Measurements from ENCODE around the gene HEXIM1. TPM values are rescaled to one million over a fixed set of nuclear protein-coding genes. Genes with fewer than 3 reads are reported as not detected.

The HEXIM1 gene
- total RNA-seq, 1 donor from 2014 or later: 22.6 TPM

DNA sequence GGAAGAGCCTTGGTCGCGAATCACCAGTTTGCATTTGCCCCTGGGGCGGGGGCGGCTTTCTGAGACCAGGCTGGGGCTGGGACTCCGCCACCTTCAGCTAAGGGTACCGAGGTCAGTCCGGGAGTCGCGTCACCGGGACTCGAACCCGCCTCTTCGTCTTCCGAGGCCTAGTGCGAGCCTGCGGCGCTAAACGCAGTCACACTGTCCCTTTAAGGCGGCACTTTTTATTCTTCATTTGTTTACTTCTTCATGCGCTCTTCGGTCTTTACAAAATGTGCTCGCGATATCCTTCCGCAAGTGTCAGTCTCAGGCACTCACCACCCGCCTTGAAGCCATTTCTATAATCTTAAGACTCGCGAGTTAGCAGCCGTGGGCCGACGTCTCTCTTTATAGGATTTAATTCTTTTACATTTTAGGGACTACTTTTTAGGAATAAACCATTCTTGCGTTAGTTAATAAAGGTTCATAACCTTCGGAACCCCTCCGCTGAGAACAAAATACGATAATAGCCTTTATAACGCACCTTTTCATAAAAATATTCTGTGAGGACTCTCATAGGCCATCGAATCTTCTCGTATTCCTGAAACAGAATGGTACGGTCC is 593 bp upstream of the HEXIM1 start:
- TF ChIP-seq, protein P1, sequence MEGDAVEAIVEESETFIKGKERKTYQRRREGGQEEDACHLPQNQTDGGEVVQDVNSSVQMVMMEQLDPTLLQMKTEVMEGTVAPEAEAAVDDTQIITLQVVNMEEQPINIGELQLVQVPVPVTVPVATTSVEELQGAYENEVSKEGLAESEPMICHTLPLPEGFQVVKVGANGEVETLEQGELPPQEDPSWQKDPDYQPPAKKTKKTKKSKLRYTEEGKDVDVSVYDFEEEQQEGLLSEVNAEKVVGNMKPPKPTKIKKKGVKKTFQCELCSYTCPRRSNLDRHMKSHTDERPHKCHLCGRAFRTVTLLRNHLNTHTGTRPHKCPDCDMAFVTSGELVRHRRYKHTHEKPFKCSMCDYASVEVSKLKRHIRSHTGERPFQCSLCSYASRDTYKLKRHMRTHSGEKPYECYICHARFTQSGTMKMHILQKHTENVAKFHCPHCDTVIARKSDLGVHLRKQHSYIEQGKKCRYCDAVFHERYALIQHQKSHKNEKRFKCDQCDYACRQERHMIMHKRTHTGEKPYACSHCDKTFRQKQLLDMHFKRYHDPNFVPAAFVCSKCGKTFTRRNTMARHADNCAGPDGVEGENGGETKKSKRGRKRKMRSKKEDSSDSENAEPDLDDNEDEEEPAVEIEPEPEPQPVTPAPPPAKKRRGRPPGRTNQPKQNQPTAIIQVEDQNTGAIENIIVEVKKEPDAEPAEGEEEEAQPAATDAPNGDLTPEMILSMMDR (IDR thresholded peaks at IDR 0.05; ENCODE audit: unreplicated experiment): no peak
- DNase-seq (ENCODE audit: low spot score): peak; percentile 71
- Mint-ChIP-seq H3K36me3 (ENCODE audit: low read depth, unreplicated experiment) (peaks cover 3% of the 10 kb centered on the region), H3K27ac (ENCODE audit: unreplicated experiment) (peak overlapping the region; percentile 100), H3K4me3 (ENCODE audit: unreplicated experiment) (peak overlapping the region; percentile 99), H3K9me3 (ENCODE audit: unreplicated experiment) (no peaks in the 10 kb centered on the region), H3K27me3 (ENCODE audit: unreplicated experiment) (peaks cover 20% of the 10 kb centered on the region), H3K4me1 (ENCODE audit: unreplicated experiment) (peaks cover 26% of the 10 kb centered on the region)

DNA sequence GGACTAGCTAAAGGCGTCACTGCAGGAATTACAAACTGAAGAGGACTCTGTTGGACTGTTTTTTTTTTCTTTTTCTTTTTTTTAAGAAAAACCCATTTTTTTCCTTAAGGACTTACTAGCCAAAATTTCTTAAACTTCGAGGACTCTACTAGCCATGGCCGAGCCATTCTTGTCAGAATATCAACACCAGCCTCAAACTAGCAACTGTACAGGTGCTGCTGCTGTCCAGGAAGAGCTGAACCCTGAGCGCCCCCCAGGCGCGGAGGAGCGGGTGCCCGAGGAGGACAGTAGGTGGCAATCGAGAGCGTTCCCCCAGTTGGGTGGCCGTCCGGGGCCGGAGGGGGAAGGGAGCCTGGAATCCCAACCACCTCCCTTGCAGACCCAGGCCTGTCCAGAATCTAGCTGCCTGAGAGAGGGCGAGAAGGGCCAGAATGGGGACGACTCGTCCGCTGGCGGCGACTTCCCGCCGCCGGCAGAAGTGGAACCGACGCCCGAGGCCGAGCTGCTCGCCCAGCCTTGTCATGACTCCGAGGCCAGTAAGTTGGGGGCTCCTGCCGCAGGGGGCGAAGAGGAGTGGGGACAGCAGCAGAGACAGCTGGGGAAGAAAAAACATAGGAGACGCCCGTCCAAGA is 878 bp downstream of the HEXIM1 start:
- Mint-ChIP-seq H3K4me3 (ENCODE audit: unreplicated experiment) (peak overlapping the region; percentile 99), H3K27me3 (ENCODE audit: unreplicated experiment) (peaks cover 18% of the 10 kb centered on the region), H3K36me3 (ENCODE audit: low read depth, unreplicated experiment) (peaks cover 3% of the 10 kb centered on the region), H3K9me3 (ENCODE audit: unreplicated experiment) (no peaks in the 10 kb centered on the region), H3K4me1 (ENCODE audit: unreplicated experiment) (peaks cover 26% of the 10 kb centered on the region), H3K27ac (ENCODE audit: unreplicated experiment) (peak overlapping the region; percentile 86)
- peak; percentile 87 for DNase-seq (ENCODE audit: low spot score)
- TF ChIP-seq, protein P1 (IDR thresholded peaks at IDR 0.05; ENCODE audit: unreplicated experiment): peak; percentile 61

DNA sequence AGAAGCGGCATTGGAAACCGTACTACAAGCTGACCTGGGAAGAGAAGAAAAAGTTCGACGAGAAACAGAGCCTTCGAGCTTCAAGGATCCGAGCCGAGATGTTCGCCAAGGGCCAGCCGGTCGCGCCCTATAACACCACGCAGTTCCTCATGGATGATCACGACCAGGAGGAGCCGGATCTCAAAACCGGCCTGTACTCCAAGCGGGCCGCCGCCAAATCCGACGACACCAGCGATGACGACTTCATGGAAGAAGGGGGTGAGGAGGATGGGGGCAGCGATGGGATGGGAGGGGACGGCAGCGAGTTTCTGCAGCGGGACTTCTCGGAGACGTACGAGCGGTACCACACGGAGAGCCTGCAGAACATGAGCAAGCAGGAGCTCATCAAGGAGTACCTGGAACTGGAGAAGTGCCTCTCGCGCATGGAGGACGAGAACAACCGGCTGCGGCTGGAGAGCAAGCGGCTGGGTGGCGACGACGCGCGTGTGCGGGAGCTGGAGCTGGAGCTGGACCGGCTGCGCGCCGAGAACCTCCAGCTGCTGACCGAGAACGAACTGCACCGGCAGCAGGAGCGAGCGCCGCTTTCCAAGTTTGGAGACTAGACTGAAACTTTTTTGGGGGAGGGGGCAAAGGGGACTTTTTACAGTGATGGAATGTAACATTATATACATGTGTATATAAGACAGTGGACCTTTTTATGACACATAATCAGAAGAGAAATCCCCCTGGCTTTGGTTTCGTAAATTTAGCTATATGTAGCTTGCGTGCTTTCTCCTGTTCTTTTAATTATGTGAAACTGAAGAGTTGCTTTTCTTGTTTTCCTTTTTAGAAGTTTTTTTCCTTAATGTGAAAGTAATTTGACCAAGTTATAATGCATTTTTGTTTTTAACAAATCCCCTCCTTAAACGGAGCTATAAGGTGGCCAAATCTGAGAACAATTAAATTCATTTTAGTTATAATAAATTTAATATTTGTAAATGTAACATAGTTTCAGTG is 1.7 kb downstream of the HEXIM1 start:
- peaks cover 26% of the 10 kb centered on the region for H3K4me1 Mint-ChIP-seq (ENCODE audit: unreplicated experiment)
- H3K9me3 Mint-ChIP-seq (ENCODE audit: unreplicated experiment): no peaks in the 10 kb centered on the region
- peaks cover 3% of the 10 kb centered on the region for H3K36me3 Mint-ChIP-seq (ENCODE audit: low read depth, unreplicated experiment)
- H3K27me3 Mint-ChIP-seq (ENCODE audit: unreplicated experiment): peaks cover 18% of the 10 kb centered on the region
- H3K27ac Mint-ChIP-seq (ENCODE audit: unreplicated experiment): peak overlapping the region; percentile 86
- peak; percentile 42 for DNase-seq (ENCODE audit: low spot score)
- H3K4me3 Mint-ChIP-seq (ENCODE audit: unreplicated experiment): peak overlapping the region; percentile 99
- TF ChIP-seq, protein P1 (IDR thresholded peaks at IDR 0.05; ENCODE audit: unreplicated experiment): no peak

DNA sequence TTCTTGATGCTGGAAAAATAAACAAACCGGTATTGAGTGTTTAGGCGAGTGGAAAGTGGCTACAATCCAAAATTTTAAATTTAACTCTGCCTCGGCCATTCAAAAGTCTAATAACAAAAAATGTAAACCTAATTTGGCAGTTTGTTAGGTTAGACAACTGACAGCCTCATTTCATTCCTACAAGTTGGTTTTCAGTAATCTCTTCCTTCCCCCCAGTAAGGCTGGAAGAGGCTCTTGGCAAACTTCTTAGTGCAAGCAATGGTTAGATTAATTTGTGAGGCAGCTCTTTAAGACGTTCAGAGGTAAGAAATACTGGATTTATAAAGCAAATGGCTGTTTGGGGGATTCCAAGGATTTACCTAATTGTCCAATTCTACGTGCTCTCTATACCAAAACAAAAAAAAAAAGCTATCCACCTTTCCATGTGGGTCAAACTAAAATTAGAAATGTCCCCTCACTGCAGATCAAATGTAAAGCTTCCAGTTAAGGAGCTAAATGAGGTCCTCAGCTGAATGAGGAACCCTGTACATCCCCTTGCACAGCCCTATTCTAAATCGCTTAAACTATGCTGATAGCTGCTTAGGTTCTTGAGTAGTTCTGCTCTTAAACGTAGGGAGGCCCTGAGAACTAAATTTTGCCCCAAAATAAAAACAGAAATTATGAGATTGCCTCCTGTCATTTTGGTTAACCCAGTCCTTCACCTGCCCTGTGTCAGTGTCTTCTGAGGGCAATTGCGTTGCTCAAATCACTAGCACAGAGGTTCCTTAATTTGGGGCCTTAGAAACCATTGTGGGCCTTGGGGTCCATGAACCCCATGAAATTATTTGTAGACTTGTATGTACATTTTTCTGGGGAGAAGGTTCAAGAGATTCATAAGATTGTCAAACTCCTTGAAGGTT is 2.9 kb downstream of the HEXIM1 start:
- peak overlapping the region; percentile 9 for H3K27ac Mint-ChIP-seq (ENCODE audit: unreplicated experiment)
- no peak for DNase-seq (ENCODE audit: low spot score)
- TF ChIP-seq, protein P1 (IDR thresholded peaks at IDR 0.05; ENCODE audit: unreplicated experiment): no peak
- H3K4me1 Mint-ChIP-seq (ENCODE audit: unreplicated experiment): peaks cover 26% of the 10 kb centered on the region
- peaks cover 3% of the 10 kb centered on the region for H3K36me3 Mint-ChIP-seq (ENCODE audit: low read depth, unreplicated experiment)
- no peaks in the 10 kb centered on the region for H3K9me3 Mint-ChIP-seq (ENCODE audit: unreplicated experiment)
- H3K27me3 Mint-ChIP-seq (ENCODE audit: unreplicated experiment): peaks cover 17% of the 10 kb centered on the region
- peak overlapping the region; percentile 47 for H3K4me3 Mint-ChIP-seq (ENCODE audit: unreplicated experiment)

All from endothelial cell (in vitro differentiated cells).